ENCODE measurements around the gene GGACT.

GRCh38 chr13:100625447-100625846 lies 36.9 kb upstream of the GGACT start:
- TF ChIP-seq CTCF (IDR thresholded peaks at IDR 0.05): no peak
- TF ChIP-seq POLR2A (IDR thresholded peaks at IDR 0.05): no peak

All from adrenal gland (tissue), 5 donors.